GM18517 (cell line): ENCODE results near the gene DHRS2.
"Not testable (repeated sequence)": the region's sequence is repeated elsewhere in the genome, so short reads cannot be mapped to it uniquely, and the experiment has no call there.

Source experiments
- ATAC-seq: cut with Tn5 transposase; IDR thresholded peaks from one replicate; pipeline ENCODE4 v1.9.1; 2021; ENCODE audit warnings: mild to moderate bottlenecking, moderate library complexity; ENCODE audit not compliant: unreplicated experiment

DHRS2 gene

DNA sequence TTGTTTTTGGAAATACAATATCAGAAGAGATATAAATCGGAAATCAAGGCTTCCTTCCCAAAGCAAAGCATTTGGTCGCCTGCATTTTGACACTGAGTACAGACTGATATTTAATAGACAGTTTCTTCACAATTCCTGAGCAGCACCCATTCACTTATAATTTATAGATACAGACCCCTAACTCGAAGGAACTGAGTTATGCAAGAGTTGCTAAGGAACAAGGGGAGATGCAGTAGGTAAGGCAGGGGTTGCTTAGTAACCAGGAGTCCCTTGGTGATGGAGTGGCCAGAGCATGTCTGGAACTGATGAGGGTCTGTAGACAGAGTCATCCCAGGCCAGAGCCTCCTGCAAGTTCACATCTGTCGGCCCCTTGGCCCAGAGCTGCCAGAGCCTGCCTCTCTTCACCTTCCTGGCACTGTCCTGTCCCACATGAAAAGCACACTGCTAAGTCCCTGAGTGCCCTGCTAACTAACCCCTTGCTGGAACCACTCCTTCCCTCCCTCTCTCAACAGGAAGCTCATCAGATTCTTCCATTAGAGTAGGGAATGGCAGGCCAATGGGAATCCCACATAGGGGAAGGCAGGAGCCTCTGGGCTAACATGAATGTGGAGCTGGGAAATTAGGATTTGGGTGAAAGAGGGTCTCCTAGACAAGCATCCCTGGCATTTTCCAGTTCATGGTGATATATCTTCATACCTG, 3.6 kb upstream of the DHRS2 start:
- ATAC-seq: no peak

DNA sequence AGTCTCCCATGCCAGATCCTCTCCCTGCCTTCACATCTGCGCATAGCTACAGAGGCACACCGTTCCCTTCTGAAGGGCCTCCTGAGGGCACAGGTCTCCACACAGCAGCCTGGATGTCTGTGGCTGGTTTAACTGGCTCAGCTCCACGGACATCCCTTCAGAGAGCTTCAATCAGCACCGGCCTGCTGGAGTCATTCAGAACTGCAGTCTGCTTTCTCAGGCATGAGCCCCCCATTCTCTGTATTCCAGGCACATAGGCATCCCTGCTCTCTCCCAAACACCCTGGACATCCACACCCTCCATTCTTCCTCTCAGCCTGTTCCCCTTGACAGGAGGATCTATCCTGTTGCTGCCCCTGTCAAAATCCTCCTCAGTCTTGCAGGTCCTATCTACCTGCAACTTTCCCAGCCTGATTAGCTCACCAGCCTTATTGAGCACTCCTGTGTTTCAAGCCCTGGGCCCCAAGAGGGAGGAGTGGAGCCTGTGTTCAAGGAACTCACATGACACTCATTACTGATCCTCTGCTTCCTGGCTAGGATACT, 2.9 kb upstream of the DHRS2 start:
- no peak for ATAC-seq

DNA sequence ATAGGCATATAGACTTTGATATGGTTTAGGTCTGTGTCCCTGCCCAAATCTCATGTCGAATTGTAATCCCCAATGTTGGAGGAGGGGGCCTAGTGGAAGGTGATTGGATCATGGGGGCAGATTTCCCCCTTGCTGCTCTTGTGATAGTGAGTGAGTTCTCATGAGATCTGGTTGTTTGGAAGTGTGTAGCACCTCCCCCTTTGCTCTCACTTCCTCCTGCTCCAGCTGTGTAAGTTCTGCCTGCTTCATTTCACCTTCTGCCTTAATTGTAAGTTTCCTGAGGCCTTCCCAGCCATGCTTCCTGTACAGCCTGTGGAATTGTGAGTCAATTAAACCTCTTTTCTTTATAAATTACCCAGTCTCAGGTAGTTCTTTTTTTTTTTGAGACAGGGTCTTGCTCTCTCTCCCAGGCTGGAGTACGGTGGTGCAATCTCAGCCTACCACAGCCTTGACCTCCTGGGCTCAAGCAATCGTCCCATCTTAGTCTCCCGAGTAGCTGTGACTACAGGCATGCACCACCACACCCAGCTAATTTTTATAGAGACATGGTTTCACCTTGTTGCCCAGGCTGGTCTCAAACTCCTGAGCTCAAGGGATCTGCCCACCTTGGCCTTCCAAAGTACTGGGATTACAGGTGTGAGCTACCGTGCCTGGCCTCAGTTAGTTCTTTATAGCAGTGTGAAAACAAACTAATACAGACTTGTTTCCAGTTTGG, 1.3 kb upstream of the DHRS2 start:
- not testable (repeated sequence) for ATAC-seq

DNA sequence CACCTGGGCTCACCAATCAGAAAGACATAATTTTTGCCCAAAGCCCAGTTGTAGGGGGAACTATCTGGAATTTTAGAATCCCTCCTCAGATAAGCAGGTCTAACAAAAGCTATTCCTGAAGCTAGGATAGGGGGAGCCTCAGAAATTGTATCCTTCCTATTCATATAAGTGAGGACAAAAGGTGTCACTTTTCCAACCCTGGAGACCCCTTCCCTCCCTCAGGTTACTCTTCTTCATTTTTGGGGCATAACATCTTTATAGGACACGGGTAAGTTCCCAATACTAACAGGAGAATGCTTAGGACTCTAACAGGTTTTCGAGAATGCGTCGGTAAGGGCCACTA, 1.1 kb downstream of the DHRS2 start:
- not testable (repeated sequence) for ATAC-seq

DNA sequence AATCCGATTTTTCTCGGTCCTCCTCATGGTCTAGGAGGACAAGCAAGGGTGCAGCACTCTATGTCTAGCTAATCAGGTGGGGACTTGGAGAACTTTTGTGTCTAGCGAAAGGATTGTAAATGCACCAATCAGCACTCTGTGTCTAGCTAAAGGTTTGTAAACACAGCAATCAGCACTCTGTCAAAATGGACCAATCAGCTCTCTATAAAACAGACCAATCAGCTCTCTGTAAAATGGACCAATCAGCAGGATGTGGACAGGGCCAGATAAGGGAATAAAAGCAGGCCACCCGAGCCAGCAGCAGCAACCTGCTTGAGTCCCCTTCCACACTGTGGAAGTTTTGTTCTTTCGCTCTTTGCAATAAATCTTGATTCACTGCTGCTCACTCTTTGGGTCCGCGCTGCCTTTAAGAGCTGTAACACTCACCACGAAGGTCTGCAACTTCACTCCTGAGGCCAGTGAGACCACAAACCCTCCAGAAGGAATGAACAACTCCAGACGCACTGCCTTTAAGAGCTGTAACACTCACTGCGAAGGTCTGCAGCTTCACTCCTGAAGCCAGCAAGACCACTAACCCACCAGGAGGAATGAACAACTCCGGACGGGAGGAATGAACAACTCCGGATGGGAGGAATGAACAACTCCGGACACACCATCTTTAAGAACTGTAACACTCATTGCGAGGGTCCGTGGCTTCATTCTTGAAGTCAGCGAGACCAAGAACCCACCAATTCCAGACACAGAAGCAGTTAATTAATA, 1.7 kb downstream of the DHRS2 start:
- not testable (repeated sequence) for ATAC-seq

DNA sequence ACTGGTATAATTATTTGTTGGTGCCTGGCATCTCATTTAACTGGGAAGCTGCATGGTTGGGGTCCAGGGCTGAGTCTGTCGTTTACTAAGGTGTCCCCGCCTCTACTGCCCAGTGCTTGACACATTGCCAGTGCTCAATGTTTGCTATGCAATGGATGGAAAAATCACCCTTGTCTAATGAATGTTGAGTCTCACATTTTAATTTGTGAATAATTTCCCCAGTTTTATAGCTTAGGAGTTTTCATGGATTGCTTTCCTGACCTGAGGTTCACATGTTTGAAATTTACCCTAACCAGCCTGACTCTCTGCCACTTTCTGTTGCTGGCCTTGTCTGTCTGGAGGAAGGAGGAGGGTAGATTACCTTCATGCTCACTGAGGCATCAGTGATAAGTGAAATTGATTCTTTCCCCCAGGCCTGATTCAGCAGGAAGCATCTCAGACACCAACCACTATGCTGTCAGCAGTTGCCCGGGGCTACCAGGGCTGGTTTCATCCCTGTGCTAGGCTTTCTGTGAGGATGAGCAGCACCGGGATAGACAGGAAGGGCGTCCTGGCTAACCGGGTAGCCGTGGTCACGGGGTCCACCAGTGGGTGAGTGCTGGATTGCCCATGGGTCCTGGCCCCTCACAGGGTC, 2.4 kb downstream of the DHRS2 start:
- no peak for ATAC-seq

DNA sequence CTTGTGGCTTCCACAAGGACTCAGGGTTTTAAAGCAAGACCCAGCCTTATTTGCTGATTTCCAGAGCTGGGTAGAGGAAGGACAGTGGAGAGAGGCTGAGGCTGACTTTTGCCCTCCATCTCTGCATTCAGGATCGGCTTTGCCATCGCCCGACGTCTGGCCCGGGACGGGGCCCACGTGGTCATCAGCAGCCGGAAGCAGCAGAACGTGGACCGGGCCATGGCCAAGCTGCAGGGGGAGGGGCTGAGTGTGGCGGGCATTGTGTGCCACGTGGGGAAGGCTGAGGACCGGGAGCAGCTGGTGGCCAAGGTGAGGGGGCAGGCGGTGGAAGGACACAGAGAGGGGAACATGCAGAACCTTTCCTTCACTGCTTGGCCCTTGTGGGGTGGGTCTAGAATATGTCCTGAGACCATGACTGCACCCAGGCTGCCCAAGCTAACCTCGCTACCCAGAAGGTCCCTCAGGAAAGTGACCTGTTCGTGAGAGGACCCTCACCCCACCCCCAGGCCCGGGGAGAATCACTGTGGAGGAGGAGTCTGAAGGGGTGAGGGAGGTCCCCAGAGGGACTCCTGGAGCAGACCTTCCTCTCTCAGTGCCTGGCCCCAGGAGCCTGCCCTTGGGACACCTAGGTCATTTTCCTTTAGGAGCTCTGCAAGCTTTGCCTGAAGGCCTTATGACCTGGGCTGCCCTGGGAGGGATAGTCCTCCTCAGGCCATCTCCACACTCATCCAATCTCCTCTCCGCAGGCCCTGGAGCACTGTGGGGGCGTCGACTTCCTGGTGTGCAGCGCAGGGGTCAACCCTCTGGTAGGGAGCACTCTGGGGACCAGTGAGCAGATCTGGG, 3.1 kb downstream of the DHRS2 start:
- ATAC-seq: no peak

DNA sequence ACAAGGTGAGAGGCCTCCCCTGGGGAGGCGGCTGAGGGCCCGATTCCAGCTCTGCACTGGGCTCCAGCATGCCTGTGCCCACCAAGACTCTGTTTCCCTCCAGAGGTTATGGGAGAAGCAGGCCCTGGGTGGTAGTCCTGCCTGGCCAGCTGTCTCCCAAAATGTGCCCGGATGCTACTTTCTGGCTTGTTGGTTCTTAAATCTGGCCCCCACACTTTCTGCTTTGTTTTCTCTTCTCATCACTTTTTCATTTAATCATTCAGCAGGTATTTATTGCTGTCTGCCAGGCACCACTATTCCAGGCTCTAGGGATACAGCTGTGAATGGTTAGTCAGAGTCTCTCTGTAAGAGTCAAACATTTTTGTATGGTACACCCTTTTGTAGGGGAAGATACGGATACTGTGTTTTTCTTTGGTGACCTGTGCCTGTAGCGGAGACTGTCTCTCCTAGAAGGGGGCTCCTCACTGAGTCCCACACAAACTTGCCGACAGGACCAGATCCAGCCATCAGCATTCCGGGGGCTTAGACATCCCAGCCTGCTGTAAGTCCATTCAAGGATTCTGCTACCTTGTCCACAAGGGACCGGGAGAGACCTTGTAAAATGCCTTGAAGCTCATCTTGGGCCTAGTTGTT, 3.8 kb downstream of the DHRS2 start:
- no peak for ATAC-seq

DNA sequence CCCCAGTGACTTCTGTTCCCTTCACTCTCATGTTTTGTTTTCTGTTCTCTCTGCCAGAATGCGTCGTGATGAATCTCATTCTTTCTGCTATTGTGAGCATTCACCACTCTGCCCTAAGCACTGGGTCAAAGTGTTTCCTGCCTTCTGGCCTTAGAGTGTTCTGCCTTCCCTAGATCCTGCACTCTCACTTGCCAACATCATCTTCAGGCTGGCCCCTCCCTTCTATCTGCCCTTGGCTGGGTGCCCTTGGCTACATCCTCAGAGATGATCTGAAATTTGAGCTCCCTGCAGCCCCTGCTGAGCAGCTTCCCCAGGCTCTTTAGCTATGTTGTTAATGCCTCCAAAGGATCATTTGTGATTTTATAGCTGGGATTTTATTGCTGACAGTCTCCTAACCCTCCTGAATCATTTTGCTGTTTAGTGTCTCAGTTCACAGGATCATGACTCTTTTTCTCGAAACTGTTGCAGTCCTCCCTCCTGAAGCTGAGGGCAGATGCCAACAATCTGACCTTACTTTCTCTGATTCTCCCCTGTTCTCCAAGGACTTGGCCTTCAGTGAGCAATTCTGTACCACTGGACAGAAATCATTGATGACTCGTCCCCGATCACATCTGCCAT, 4.5 kb downstream of the DHRS2 start:
- no peak for ATAC-seq

DNA sequence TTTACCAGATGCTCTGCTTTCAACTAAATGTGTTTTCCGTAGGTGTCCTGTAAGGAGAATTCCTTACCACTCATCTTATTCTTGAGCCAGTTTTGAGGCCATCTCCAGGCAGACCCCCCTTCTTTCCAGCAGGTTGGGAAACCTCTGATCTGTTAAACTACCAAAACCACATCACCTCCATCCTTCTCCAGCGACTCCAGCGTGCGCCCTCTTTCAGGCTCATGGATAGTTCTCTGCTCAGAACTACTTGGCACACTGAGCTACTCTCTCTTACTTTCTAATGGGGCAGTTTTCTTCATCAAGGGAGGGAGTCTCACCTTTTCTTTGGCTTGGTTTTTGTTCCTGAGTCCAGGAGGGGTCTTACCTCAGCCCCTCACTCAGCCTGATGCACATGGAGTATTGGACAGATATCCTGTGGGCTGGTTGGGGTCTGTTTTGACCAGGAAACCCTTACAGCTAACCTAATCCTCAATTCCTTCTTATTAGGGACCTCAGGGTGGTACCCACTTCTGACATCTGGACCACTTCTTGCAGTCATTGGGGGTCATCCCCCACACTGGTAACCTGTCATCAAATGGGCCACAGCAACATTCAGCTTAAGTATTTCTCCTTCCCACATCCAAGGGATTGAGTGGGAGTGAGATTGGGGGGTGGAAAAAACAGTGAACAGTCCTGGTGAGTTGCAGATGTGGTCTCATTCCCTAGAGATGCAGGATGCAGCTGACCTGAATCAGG, 5.2 kb downstream of the DHRS2 start:
- ATAC-seq: no peak

DNA sequence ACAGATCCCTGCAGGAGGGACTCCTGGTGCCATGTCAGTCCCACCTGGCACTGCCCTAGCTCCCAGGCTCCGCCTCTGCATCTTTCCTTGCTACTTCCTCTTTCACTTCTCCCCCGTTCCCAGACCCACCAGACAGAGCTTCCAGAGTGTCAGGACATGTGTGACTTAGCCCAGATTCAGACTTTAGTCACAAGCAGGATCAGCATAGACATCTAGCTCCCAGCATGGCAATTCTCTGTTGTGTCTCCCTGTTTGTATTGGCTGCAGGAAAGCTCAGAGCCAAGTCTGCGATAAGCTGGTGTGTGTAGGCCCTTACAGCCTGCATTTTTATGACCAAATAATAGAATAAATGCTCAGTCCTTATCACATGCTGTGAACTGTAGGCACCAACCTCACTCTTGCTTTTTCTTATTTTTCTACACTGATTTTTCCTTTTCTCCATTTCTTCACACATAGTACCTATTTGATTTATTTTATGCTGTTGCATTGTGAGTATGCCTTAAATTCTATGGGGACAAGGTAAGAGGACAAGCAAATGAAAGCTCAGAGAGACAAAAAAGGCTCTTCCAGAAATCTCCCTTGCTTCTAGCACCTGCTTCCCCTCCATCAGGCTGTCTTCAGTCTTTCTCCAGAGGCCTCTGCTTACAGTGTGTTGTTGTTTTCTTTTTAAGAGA, 5.9 kb downstream of the DHRS2 start:
- no peak for ATAC-seq

DNA sequence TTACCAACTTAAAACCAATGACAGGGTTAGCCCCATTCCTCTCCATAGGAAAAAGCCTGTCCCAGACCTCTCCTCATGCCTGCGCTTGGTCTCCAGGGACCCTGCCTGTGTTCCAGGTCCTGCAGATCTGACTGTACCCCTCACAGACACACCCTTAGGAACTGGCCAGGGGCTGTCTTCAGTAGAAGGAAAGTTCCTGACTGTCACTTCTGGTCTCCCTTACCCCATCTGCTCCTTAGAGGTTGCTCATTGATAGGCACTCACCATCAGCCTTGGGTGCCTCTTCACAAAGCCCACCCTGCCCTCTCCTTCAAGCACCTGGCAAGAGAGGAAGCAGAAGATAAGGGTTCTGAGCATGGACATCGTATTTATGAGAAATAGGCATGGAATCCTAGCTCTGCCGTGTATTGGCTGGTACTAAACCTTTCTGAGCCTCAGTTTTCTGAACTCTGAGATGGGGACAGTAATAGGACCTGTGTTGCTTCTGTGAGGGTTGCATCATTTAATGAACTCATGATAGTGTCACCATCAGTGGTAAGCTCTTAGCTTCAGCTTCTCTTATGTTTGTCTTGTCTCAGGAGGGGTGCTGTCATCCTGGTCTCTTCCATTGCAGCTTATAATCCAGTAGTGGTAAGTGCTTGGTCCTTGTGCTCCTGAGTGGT, 7.5 kb downstream of the DHRS2 start:
- no peak for ATAC-seq

DNA sequence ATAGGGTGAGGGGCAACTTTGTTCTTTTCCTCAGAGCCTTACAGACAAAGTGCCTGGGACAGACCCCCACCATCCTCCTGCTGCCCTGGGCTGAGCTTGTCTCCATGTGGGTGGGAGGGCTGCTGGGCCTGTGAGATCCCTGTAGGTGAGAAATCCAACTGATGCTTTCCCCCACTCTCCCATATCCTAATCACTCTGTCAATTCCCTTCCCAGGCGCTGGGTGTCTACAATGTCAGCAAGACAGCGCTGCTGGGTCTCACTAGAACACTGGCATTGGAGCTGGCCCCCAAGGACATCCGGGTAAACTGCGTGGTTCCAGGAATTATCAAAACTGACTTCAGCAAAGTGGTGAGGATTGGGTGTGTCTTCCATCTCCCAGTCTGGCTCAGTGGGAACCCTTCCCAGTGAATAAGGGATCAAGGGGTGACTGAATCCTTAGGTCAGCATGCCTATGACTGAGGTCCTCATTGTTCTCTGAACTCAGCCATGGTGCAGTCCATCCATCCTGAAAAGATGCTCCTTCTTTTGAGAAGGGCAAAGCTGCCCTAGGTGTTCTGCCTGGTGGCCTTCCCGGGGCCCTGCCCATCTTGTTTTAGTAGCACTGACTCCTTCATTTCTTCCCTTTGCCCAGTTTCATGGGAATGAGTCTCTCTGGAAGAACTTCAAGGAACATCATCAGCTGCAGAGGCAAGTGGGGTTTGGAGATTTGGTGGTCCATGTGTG, 8.2 kb downstream of the DHRS2 start:
- no peak for ATAC-seq

DNA sequence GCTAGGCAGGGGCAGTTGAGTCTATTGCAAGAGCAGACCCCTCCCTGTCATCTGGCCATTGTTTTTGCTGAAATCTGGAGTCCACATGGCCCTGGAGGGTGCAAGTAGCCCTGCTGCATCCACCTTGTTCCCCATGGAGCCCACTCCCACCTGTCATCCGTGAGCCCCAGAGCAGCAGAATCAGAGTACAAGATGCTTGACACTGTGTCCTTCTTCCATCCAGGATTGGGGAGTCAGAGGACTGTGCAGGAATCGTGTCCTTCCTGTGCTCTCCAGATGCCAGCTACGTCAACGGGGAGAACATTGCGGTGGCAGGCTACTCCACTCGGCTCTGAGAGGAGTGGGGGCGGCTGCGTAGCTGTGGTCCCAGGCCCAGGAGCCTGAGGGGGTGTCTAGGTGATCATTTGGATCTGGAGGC, 8.8 kb downstream of the DHRS2 start:
- no peak for ATAC-seq

DNA sequence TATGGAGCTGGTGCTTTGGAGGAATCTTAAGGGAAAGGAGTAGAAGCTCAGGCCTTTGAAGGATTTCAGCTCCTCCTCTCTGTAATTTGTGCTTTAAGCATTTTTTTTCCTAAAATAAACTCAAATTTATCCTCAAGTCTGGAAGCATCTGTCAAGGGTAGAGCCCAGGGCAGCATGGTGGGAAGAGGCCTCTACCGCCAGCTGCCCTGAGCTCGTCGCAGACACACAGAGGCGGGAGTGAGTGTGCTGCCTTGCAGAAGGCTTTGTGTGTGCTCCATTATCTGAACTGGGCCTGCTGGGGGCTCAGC, 9.3 kb downstream of the DHRS2 start:
- no peak for ATAC-seq

DNA sequence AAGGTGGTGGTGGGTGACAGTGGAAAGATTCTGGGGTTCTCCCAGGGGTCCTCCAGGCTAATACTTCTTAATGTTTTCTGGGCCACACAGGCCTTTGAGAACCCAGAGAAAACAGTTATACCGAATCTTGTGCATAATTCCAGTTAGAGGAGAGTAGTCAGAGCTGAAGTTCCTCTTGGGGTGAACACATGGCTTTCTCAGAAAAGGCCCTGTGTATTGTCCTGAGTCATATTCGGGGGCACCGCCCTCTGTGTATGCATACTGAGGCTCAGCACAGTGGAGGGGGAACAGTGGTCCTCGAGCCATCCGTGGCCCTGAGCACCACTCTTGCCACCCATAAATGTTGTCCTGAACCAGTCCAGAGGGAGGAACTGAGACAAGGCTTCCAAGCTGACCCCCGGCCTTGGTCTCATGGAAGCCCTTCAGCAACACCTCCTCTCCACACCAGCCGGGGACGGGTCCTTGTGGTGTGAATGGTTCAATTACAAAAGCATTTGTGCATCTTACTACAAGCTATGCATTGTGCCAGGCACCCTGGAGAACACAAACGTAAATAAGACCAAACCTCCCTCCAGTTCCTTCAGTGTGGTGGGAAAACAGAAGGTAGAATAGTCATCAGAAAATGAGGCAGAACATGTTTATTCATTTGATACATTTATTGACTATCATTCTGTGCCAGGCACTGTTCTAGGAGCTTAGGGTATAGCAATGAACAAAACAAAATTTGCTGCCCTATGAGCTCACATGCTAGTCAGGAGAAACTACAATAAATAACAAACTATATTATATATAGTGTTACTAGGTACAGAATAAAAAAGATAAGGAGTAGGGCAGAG, 9.9 kb downstream of the DHRS2 start:
- ATAC-seq: no peak
